ENCODE data around the gene SHOC2. TPM values are rescaled to one million over a fixed set of nuclear protein-coding genes. Genes with fewer than 3 reads are reported as not detected.

Gene SHOC2
- 6.3 and 27.4 TPM in 2 replicates for total RNA-seq (2011; cell fraction: chromatin; rRNA removed; ENCODE audit: low replicate concordance)
- total RNA-seq (2011; cell fraction: nucleolus; rRNA removed), result 3.5 and 5.8 TPM in 2 replicates
- total RNA-seq (2011; cell fraction: nucleoplasm; rRNA removed), result 8.9 and 10.8 TPM in 2 replicates
- total RNA-seq (2014; rRNA removed) (9.2 and 10.2 TPM in 2 replicates), total RNA-seq (2014; rRNA removed; fragmentation: Illumina TruSeq; extraction: Trizol) (14.6 and 17.2 TPM in 2 replicates), total RNA-seq (2015; rRNA removed; fragmentation: Illumina TruSeq; extraction: Trizol) (13.8 and 16.1 TPM in 2 replicates), total RNA-seq (2021) (16.8 and 17.2 TPM in 2 replicates), polyA plus RNA-seq (2011; rRNA removed) (10.2 and 14.9 TPM in 2 replicates), polyA plus RNA-seq (2014; fragmentation: Illumina TruSeq; extraction: Trizol) (16.3 and 17.2 TPM in 2 replicates), polyA plus RNA-seq (2014; fragmentation: Nextera tagmentation; extraction: Ambion mirVana) (10 to 100 TPM; 11.4 to 17.5 TPM), polyA plus RNA-seq (2014; rRNA removed) (9.2 and 10.3 TPM in 2 replicates), polyA minus RNA-seq (2011; rRNA and poly(A)+ RNA removed) (28.5 and 31.2 TPM in 2 replicates), Bru-seq, nascent RNA (percentile 78 among the genes with signal in this experiment), BruChase-seq, experiment 1, labeled RNA remaining after a 2-hour chase (percentile 79 among the genes with signal in this experiment), BruChase-seq, experiment 2, labeled RNA remaining after a 6-hour chase (percentile 77 among the genes with signal in this experiment)
- polyA plus RNA-seq (2011; cell fraction: cytosol; rRNA removed), result 3.5 and 6.9 TPM in 2 replicates
- polyA plus RNA-seq (2011; cell fraction: nucleus; rRNA removed), result 3.3 and 4.2 TPM in 2 replicates
- polyA plus RNA-seq (2012), result 11.0 and 13.0 TPM in 2 replicates
- 6.8 and 13.1 TPM in 2 replicates for polyA minus RNA-seq (2011; cell fraction: cytosol; rRNA and poly(A)+ RNA removed)
- 9.7 and 21.9 TPM in 2 replicates for polyA minus RNA-seq (2011; cell fraction: nucleus; rRNA and poly(A)+ RNA removed)
- long read RNA-seq, experiment 1, transcript SHOC2-202 (9 exons, 3,943 nt), result major isoform, 37 of 91 reads
- long read RNA-seq, experiment 1, partial matches to known transcripts, result 35 of 91 reads
- long read RNA-seq, experiment 1, other reads (novel, unspliced or antisense), result 19 of 91 reads
- long read RNA-seq, experiment 2, partial matches to known transcripts, result 1 of 11 reads
- long read RNA-seq, experiment 2, other reads (novel, unspliced or antisense), result 10 of 11 reads
- long read RNA-seq, experiment 3, partial matches to known transcripts, result 7 of 9 reads
- long read RNA-seq, experiment 3, other reads (novel, unspliced or antisense), result 2 of 9 reads

GRCh38 chr10:110919349-110919931, at the start of gene SHOC2:
Gene SHOC2, plus strand, starts transcription at chr10:110919604. Its CDS starts 44,755 bp downstream, at chr10:110964359.
- H3K79me2 ChIP-seq (ENCODE audit: control insufficient read depth, insufficient read depth, low read length), result peaks cover 53% of the 10 kb centered on the region
- no peak for FAIRE-seq
- intact Hi-C loops (cut with micrococcal nuclease), result no loop called here
- TF ChIP-seq CXXC5 (CRISPR knock-in tag; IDR thresholded peaks at IDR 0.05), result no peak; the same call in 1 of the 2 replicates
- peak; percentile 85 for TF ChIP-seq VEZF1 (CRISPR knock-in tag; IDR thresholded peaks at IDR 0.05)
- TF ChIP-seq PKNOX1 (IDR thresholded peaks at IDR 0.05), result peak; percentile 5; the same call in 1 of the 2 replicates
- TF ChIP-seq RBBP5 (IDR thresholded peaks at IDR 0.05; ENCODE audit: borderline replicate concordance, insufficient read depth, low read length, poor library complexity, severe bottlenecking), result peak; percentile 60
- 0 out of 2 replicates have a peak, but pooled peaks have one; percentile 47 for TF ChIP-seq ZNF766 (CRISPR knock-in tag; conservative IDR thresholded peaks at IDR 0.05)
- peak; percentile 61 for TF ChIP-seq SMAD4 (CRISPR knock-in tag; conservative IDR thresholded peaks at IDR 0.05)
- TF ChIP-seq GTF2A2 (tag; IDR thresholded peaks at IDR 0.05), result no peak
- no peak for TF ChIP-seq ZFP91 (CRISPR knock-in tag; IDR thresholded peaks at IDR 0.05)
- TF ChIP-seq CCNT2 (IDR thresholded peaks at IDR 0.05; ENCODE audit: borderline replicate concordance, extremely low read depth, insufficient read length, low read depth, low read length), result peak; percentile 48
- no peak for TF ChIP-seq MITF (IDR thresholded peaks at IDR 0.05)

More at GRCh38 chr10:110919349-110919931, at the start of gene SHOC2:
- 5% methylated on average over 11 of the region's 61 CpGs for WGBS (ENCODE audit: insufficient coverage, low coverage, missing lambda C conversion rate)
- Histone ChIP-seq H3K36me3 (ENCODE audit: control insufficient read depth, insufficient read depth, low read length) (no peaks in the 10 kb centered on the region), H4K20me1 (replicated peaks; ENCODE audit: control insufficient read depth, insufficient read depth, low read length) (no peaks in the 10 kb centered on the region), H3K9ac (ENCODE audit: insufficient read depth in 1 of 2, low read depth in 2 of 2, low read length in 2 of 2) (peak within 1 kb of the TSS; percentile 95 to 98), H2AFZ (ENCODE audit: low read depth, low read length) (peak within 1 kb of the TSS; percentile 99), H3K27me3 (ENCODE audit: control insufficient read depth in 2 of 2, insufficient read depth in 2 of 2, low read length in 2 of 2) (no peaks in the 10 kb centered on the region), H3K27ac (ENCODE audit: extremely low read depth, low read depth, low read length) (peak within 1 kb of the TSS; percentile 99), H3K4me1 (replicated peaks in 1 of 2; ENCODE audit: control insufficient read depth in 2 of 2, insufficient read depth in 2 of 2, low read length in 2 of 2) (peaks cover 0 to 18% of the 10 kb centered on the region in 2 experiments; a peak in 2 of 5 replicates), H3K9me3 (replicated peaks; ENCODE audit: control insufficient read depth, insufficient read depth, low read depth, low read length) (no peaks in the 10 kb centered on the region), H3K4me3 (peak within 1 kb of the TSS; percentile 90), H3K4me2 (ENCODE audit: insufficient read depth, low read length) (peak within 1 kb of the TSS; percentile 95), H3K9me1 (ENCODE audit: control insufficient read depth, insufficient read depth, low read length) (no peaks in the 10 kb centered on the region)
- in situ Hi-C loops (cut with MboI), result no loop called here
- ATAC-seq, result peak; percentile 48
- ChIA-PET POLR2A (interaction anchor here (0.6 to 2.4 kb wide), 9 partner anchors 9 to 1115 kb away, joined by 3 to 16 read pairs (median 4); no protein-coding TSS in a partner anchor), CTCF (ENCODE audit: low intra/inter-chr PET ratio) (no interaction called here)
- peak; percentile 82 to 98 (median 87) for DNase-seq (ENCODE audit: extremely low read depth in 1 of 4, low spot score in 3 of 4)
- BruUV-seq (replicated peaks), result no TSS peak

Data from K562 (cell line).